ENCODE results near the gene C1QL4.

C1QL4 gene

GRCh38 chr12:49288412-49288853 lies 48.6 kb downstream of the C1QL4 start:
- Histone ChIP-seq H3K4me2 (ENCODE audit: low read length) (peak overlapping the region; percentile 11; the same call in 1 of the 2 replicates), H3F3A (ENCODE audit: control insufficient read depth, insufficient read depth) (no peaks in the 10 kb centered on the region), H3K9me2 (replicated peaks; ENCODE audit: control insufficient read depth, low read length) (no peaks in the 10 kb centered on the region), H3K4me3 (ENCODE audit: low read length) (no peak overlapping the region), H3K27ac (ENCODE audit: low read depth, low read length) (no peak overlapping the region), H3K9me3 (ENCODE audit: control insufficient read depth, insufficient read depth, low read length) (no peaks in the 10 kb centered on the region), H4K20me1 (ENCODE audit: control insufficient read depth, insufficient read depth, low read depth, low read length) (no peaks in the 10 kb centered on the region), H3K27me3 (ENCODE audit: control insufficient read depth, low read length) (peaks cover 27% of the 10 kb centered on the region), H3K36me3 (ENCODE audit: control insufficient read depth, low read length) (no peaks in the 10 kb centered on the region), H3K4me1 (ENCODE audit: control insufficient read depth, low read length) (no peaks in the 10 kb centered on the region), H3K79me2 (ENCODE audit: control insufficient read depth, low read length) (no peaks in the 10 kb centered on the region)
- TF ChIP-seq EZH2phosphoT487 (IDR thresholded peaks at IDR 0.05; ENCODE audit: borderline replicate concordance, low read length) (no peak), CTCF (IDR thresholded peaks at IDR 0.05; ENCODE audit: low read depth, low read length, poor library complexity, severe bottlenecking) (peak; percentile 93)

GRCh38 chr12:49287876-49288275 lies 49.1 kb downstream of the C1QL4 start:
- H3F3A ChIP-seq (ENCODE audit: control insufficient read depth, insufficient read depth) = no peaks in the 10 kb centered on the region
- H3K79me2 ChIP-seq (ENCODE audit: control insufficient read depth, low read length) = no peaks in the 10 kb centered on the region
- H3K4me3 ChIP-seq (ENCODE audit: low read length) = no peak overlapping the region
- no peaks in the 10 kb centered on the region for H3K4me1 ChIP-seq (ENCODE audit: control insufficient read depth, low read length)
- TF ChIP-seq CTCF (IDR thresholded peaks at IDR 0.05; ENCODE audit: low read depth, low read length, poor library complexity, severe bottlenecking) = no peak
- TF ChIP-seq EZH2phosphoT487 (IDR thresholded peaks at IDR 0.05; ENCODE audit: borderline replicate concordance, low read length) = no peak
- H3K9me3 ChIP-seq (ENCODE audit: control insufficient read depth, insufficient read depth, low read length) = no peaks in the 10 kb centered on the region
- no peaks in the 10 kb centered on the region for H4K20me1 ChIP-seq (ENCODE audit: control insufficient read depth, insufficient read depth, low read depth, low read length)
- peaks cover 27% of the 10 kb centered on the region for H3K27me3 ChIP-seq (ENCODE audit: control insufficient read depth, low read length)
- H3K9me2 ChIP-seq (replicated peaks; ENCODE audit: control insufficient read depth, low read length) = no peaks in the 10 kb centered on the region
- H3K4me2 ChIP-seq (ENCODE audit: low read length) = no peak overlapping the region
- no peaks in the 10 kb centered on the region for H3K36me3 ChIP-seq (ENCODE audit: control insufficient read depth, low read length)
- H3K27ac ChIP-seq (ENCODE audit: low read depth, low read length) = no peak overlapping the region

- Histone ChIP-seq H3K36me3 (ENCODE audit: control insufficient read depth, low read length) (no peaks in the 10 kb centered on the region), H3K4me1 (ENCODE audit: control insufficient read depth, low read length) (no peaks in the 10 kb centered on the region), H3K79me2 (ENCODE audit: control insufficient read depth, low read length) (no peaks in the 10 kb centered on the region), H3K27ac (ENCODE audit: low read depth, low read length) (no peak overlapping the region), H3K9me3 (ENCODE audit: control insufficient read depth, insufficient read depth, low read length) (no peaks in the 10 kb centered on the region), H3F3A (ENCODE audit: control insufficient read depth, insufficient read depth) (no peaks in the 10 kb centered on the region), H3K9me2 (replicated peaks; ENCODE audit: control insufficient read depth, low read length) (no peaks in the 10 kb centered on the region), H3K4me2 (ENCODE audit: low read length) (no peak overlapping the region), H4K20me1 (ENCODE audit: control insufficient read depth, insufficient read depth, low read depth, low read length) (no peaks in the 10 kb centered on the region), H3K27me3 (ENCODE audit: control insufficient read depth, low read length) (peaks cover 24% of the 10 kb centered on the region), H3K4me3 (ENCODE audit: low read length) (no peak overlapping the region)
- TF ChIP-seq EZH2phosphoT487 (IDR thresholded peaks at IDR 0.05; ENCODE audit: borderline replicate concordance, low read length) (no peak), CTCF (IDR thresholded peaks at IDR 0.05; ENCODE audit: low read depth, low read length, poor library complexity, severe bottlenecking) (no peak)
These were observed 52.3 kb downstream of the C1QL4 start for GRCh38 chr12:49284672-49285071.
